Naive B cell (primary cell): Measurements from ENCODE around the gene GABRR2. TPM values are rescaled to one million over a fixed set of nuclear protein-coding genes. Genes with fewer than 3 reads are reported as not detected.

Experiments used
- ATAC-seq, 2 donors: fragments of 150-1000 bp; cut with Tn5 transposase; 2 replicates each; pipeline ENCODE4 v1.10.0; 2021; ENCODE audit warnings: low read depth in 2 of 2, mild to moderate bottlenecking in 2 of 2, moderate library complexity in 2 of 2
- DNase-seq: peaks from one replicate; pipeline ENCODE4 v3.0.0; 2022
- H3K27ac Mint-ChIP-seq, 6 donors: one replicate each; pipeline ENCODE4 v1.8.0; 2020 to 2022; ENCODE audit warnings: mild to moderate bottlenecking in 6 of 6, mixed read lengths in 6 of 6, moderate library complexity in 5 of 6, inconsistent platforms in 2 of 6
- H3K27me3 Mint-ChIP-seq, 3 donors: one replicate each; pipeline ENCODE4 v1.8.0; 2021 to 2022; ENCODE audit warnings: mixed read lengths in 3 of 3, mild to moderate bottlenecking in 1 of 3
- H3K36me3 Mint-ChIP-seq, 2 donors: one replicate each; pipeline ENCODE4 v1.8.0; 2020 to 2022; ENCODE audit warnings: mixed read lengths in 2 of 2, inconsistent platforms in 1 of 2, mild to moderate bottlenecking in 1 of 2
- H3K4me1 Mint-ChIP-seq, 3 donors: one replicate each; pipeline ENCODE4 v1.8.0; 2020 to 2022; ENCODE audit warnings: mixed read lengths in 3 of 3, inconsistent platforms in 1 of 3, mild to moderate bottlenecking in 1 of 3, moderate library complexity in 1 of 3
- H3K4me3 Mint-ChIP-seq, 8 donors: one replicate each; pipeline ENCODE4 v1.8.0; 2020 to 2022; ENCODE audit warnings: mild to moderate bottlenecking in 8 of 8, mixed read lengths in 8 of 8, moderate library complexity in 8 of 8, inconsistent platforms in 2 of 8
- H3K9me3 Mint-ChIP-seq, 7 donors: one replicate each; pipeline ENCODE4 v1.8.0; 2020 to 2022; ENCODE audit warnings: mixed read lengths in 7 of 7, mild to moderate bottlenecking in 5 of 7, inconsistent platforms in 2 of 7, moderate library complexity in 1 of 7
- polyA plus RNA-seq, 6 donors: library from polyadenylated mRNA; unstranded; fragments of 300-500 nt; fragmentation: Illumina TruSeq; gene quantifications; one replicate each; pipeline ENCODE4 v1.2.3, GENCODE V29; 2021; ENCODE audit warnings: low read depth in 6 of 6

GABRR2 gene
- polyA plus RNA-seq: under 1 TPM in 1 of 6 donors, not detected in 5; 0.49 TPM

GRCh38 chr6:89315249-89315885, at the start of gene GABRR2:
TSS of gene GABRR2 (minus strand) at chr6:89315299. CDS start at chr6:89315165, 134 bp downstream.
- H3K27ac Mint-ChIP-seq: peak within 1 kb of the TSS in 2 of 6 donors; percentile 50 to 75
- peaks cover 14 to 33% (median 24%) of the 10 kb centered on the region in 3 donors for H3K4me1 Mint-ChIP-seq
- DNase-seq: no peak
- peaks cover 13 to 20% of the 10 kb centered on the region in 2 donors for H3K36me3 Mint-ChIP-seq
- no peak for ATAC-seq
- H3K9me3 Mint-ChIP-seq: peaks cover 0 to 4% (median 0%) of the 10 kb centered on the region in 7 donors
- no peak within 1 kb of the TSS for H3K4me3 Mint-ChIP-seq
- no peaks in the 10 kb centered on the region for H3K27me3 Mint-ChIP-seq

DNA sequence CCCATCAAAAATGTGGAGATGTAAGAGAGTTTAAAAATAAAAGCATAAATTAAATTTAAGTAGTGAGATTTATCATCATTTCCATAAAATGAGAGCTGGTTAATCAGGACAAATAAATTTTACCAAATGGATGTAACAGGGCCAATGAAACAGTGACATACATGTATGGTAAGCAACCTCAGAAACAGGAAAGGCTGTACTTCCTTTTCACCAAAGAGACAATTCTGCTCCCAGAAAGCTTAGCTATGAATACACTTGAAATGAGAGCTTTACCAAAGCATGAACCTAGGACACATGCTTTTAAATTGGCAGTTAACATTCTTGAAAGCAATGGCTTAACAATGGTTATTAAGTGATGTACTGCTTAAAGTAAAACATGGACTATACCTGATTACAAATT, 49.5 kb upstream of the GABRR2 start:
- no peak overlapping the region for H3K4me3 Mint-ChIP-seq
- ATAC-seq (no peak), DNase-seq (no peak)
- no peaks in the 10 kb centered on the region for H3K36me3 Mint-ChIP-seq
- H3K9me3 Mint-ChIP-seq: peaks cover 0 to 2% (median 0%) of the 10 kb centered on the region in 7 donors
- no peaks in the 10 kb centered on the region for H3K27me3 Mint-ChIP-seq
- peak overlapping the region in 2 of 6 donors; percentile 15 to 51 for H3K27ac Mint-ChIP-seq
- peaks cover 19 to 45% (median 20%) of the 10 kb centered on the region in 3 donors for H3K4me1 Mint-ChIP-seq

- DNase-seq (no peak), ATAC-seq (no peak)
- H3K9me3 Mint-ChIP-seq: peaks cover 0 to 2% (median 0%) of the 10 kb centered on the region in 7 donors
- H3K4me3 Mint-ChIP-seq: no peak overlapping the region
- peaks cover 33 to 61% (median 47%) of the 10 kb centered on the region in 3 donors for H3K4me1 Mint-ChIP-seq
- H3K27ac Mint-ChIP-seq: peak overlapping the region in 2 of 6 donors; percentile 49 to 53
- no peaks in the 10 kb centered on the region for H3K27me3 Mint-ChIP-seq
- H3K36me3 Mint-ChIP-seq: no peaks in the 10 kb centered on the region
Observed at GRCh38 chr6:89361171-89361570, 46.1 kb upstream of the GABRR2 start.

GRCh38 chr6:89360415-89360999, 45.4 kb upstream of the GABRR2 start:
- DNase-seq (no peak), ATAC-seq (no peak)
- Mint-ChIP-seq H3K27me3 (no peaks in the 10 kb centered on the region), H3K4me1 (peaks cover 33 to 61% (median 47%) of the 10 kb centered on the region in 3 donors), H3K27ac (peak overlapping the region; percentile 8 to 61 (median 36)), H3K36me3 (no peaks in the 10 kb centered on the region), H3K9me3 (peaks cover 0 to 2% (median 0%) of the 10 kb centered on the region in 7 donors), H3K4me3 (peak overlapping the region; percentile 2 to 76 (median 32))

DNA sequence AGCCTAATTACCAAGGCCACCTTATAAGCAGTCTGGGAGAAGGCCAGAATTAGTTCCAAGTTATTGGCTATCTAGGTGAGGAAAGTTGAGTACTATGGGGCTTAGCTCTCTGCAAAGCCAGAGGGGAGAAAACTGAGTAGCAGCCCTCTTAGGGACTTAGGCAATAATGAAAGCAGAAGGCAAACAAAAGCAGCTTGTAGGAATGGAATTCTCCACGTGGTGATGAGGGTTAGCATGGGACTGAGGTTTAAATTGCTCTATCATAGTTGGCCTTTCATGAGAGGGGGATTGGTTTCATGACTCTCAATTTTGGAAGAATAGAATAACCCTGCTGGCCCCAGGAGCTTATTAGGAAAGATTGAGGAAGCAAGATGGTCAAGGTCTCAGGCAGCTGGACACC, 44.5 kb upstream of the GABRR2 start:
- Mint-ChIP-seq H3K27me3 (no peaks in the 10 kb centered on the region), H3K4me1 (peaks cover 37 to 60% (median 49%) of the 10 kb centered on the region in 3 donors), H3K27ac (peak overlapping the region in 3 of 6 donors; percentile 49 to 59 (median 54)), H3K4me3 (peak overlapping the region in 2 of 8 donors; percentile 6 to 43), H3K9me3 (peaks cover 0 to 2% (median 0%) of the 10 kb centered on the region in 7 donors), H3K36me3 (no peaks in the 10 kb centered on the region)
- DNase-seq: no peak
- ATAC-seq: no peak

- Mint-ChIP-seq H3K4me3 (peak overlapping the region; percentile 76 to 94 (median 90)), H3K36me3 (no peaks in the 10 kb centered on the region), H3K27me3 (no peaks in the 10 kb centered on the region), H3K4me1 (peaks cover 39 to 69% (median 54%) of the 10 kb centered on the region in 3 donors), H3K27ac (peak overlapping the region; percentile 92 to 97 (median 96)), H3K9me3 (peaks cover 0 to under 1% (median 0%) of the 10 kb centered on the region in 7 donors)
- DNase-seq: peak; percentile 53
- peak; percentile 29 to 54 for ATAC-seq
Observed at GRCh38 chr6:89357390-89357789, 42.3 kb upstream of the GABRR2 start.

DNA sequence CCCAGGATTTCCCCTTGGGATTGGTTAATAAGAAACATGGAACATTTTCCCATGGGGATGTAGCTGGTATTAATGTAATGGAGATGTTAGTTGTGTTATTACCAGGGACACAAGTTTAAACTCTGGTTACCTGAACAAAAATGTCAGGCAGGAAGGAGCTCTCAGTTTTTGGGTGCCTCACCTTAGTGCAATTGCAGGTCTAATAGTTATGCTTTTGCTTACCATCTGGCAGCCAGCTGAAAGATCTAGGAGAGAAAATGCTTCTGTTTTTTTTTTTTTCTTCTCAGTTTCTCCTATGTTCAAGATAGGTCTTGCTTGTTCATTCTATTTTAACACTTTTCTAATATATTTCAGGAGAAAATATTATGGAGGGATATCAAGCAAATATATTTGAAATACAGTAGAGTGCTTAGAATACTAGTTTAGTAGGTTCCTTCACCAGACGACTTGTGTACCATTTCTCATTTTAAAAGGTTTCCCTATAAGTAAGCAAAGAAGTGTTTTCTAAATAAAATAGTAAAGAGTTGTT, 41.6 kb upstream of the GABRR2 start:
- H3K4me1 Mint-ChIP-seq: peaks cover 41 to 72% (median 59%) of the 10 kb centered on the region in 3 donors
- no peaks in the 10 kb centered on the region for H3K27me3 Mint-ChIP-seq

GRCh38 chr6:89355511-89356194, 40.6 kb upstream of the GABRR2 start:
- Mint-ChIP-seq H3K36me3 (no peaks in the 10 kb centered on the region), H3K27ac (peak overlapping the region in 3 of 6 donors; percentile 23 to 57 (median 55)), H3K4me1 (peaks cover 41 to 72% (median 66%) of the 10 kb centered on the region in 3 donors), H3K9me3 (no peaks in the 10 kb centered on the region), H3K4me3 (peak overlapping the region in 3 of 8 donors; percentile 12 to 76 (median 42)), H3K27me3 (no peaks in the 10 kb centered on the region)
- DNase-seq (no peak), ATAC-seq (no peak)

More for the DNA sequence above, 41.6 kb upstream of the GABRR2 start:
- H3K9me3 Mint-ChIP-seq: no peaks in the 10 kb centered on the region
- peak overlapping the region; percentile 76 to 94 (median 90) for H3K4me3 Mint-ChIP-seq
- ATAC-seq (no peak), DNase-seq (no peak)
- no peaks in the 10 kb centered on the region for H3K36me3 Mint-ChIP-seq
- peak overlapping the region; percentile 69 to 97 (median 94) for H3K27ac Mint-ChIP-seq

DNA sequence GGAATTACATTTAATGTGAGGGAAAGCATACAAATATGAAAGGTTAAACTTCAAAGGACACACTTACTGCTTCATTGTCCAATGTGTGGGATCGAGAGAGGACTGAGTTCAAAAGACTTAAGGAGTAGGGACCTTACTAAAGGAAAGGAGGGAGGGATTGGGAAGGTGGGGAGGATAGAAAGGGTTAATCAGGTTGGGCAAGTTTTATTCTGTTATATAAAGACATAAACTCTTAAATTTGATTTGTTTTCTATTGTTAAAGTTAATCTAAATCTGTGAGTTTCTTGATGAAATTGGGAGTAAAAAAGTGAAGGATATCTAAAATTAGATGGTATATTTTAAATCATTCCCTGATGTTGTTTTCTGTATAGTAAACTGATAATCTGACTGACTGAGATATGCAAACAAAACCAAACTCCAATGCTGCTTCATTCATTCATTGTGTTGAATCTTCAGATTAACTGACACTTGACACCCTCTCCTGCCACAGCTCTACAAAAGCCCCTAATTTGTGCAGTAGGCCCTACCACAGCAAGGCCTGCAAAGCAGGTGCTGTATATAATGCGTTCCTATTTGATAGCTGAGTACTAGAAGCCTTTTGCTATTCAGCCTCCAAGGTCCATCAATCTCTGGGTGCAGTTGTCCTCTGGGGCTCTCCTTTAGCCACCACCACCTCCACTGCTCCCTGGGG, 38.7 kb upstream of the GABRR2 start:
- no peak for DNase-seq

GRCh38 chr6:89353118-89353556, 38.0 kb upstream of the GABRR2 start:
- Mint-ChIP-seq H3K9me3 (no peaks in the 10 kb centered on the region), H3K27me3 (no peaks in the 10 kb centered on the region), H3K36me3 (peaks cover 0 to 11% of the 10 kb centered on the region in 2 donors), H3K4me1 (peaks cover 52 to 79% (median 73%) of the 10 kb centered on the region in 3 donors), H3K27ac (peak overlapping the region; percentile 92 to 97 (median 96)), H3K4me3 (peak overlapping the region; percentile 85 to 98 (median 92))
- ATAC-seq: peak; percentile 2 to 18
- DNase-seq: no peak

More for the DNA sequence above, 38.7 kb upstream of the GABRR2 start:
- H3K9me3 Mint-ChIP-seq: no peaks in the 10 kb centered on the region
- peaks cover 49 to 75% (median 71%) of the 10 kb centered on the region in 3 donors for H3K4me1 Mint-ChIP-seq
- no peaks in the 10 kb centered on the region for H3K27me3 Mint-ChIP-seq
- H3K27ac Mint-ChIP-seq: peak overlapping the region; percentile 92 to 97 (median 96)
- H3K36me3 Mint-ChIP-seq: peaks cover 0 to 8% of the 10 kb centered on the region in 2 donors
- H3K4me3 Mint-ChIP-seq: peak overlapping the region; percentile 85 to 98 (median 92)
- no peak for ATAC-seq

DNA sequence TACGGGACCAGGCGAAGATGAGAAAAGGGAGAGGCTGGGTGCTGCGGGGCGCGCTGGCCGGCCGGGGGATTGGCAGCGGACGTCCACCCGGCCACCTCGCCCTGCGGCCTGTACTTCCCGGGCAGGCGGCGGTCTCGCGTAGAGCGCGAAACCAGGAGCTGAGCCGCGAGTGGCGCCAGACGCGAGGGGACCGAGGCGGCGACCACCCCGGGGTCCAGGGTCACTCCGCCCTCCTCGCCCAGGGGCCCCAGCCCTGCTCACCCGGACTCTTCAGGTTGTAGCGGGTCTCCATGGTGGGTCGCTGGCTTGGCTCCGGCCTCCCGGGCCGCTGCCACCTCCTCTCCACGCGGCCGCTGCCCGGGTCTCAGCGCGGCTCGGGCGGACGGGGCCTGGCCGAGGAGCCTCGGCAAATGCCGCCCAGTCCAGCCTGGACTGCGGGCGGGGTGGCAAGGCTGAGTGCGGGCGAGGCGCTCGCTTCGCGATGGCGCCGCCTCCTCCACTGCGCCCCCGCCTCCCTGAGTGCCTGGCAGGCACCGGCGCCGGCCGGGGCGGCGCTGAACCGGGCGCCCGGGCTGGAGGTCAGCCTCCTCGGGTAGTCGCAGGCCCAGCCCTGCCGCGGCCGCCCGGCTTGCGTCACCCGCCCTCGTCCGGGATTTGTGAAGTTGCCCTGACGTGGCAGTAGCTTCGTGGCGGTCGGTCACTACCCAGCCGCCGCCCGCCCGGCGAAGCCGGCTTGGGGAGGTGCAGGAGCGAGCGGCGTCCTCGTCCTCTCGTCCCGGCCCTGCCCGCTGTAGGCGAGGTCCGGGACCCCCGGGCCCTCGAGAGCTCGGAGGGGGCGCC, 37.4 kb upstream of the GABRR2 start, which contains the start of gene UBE2J1:
UBE2J1 (minus strand) TSS at position 445 of the 840 bp plus-strand sequence; CDS start at position 292, 153 bp downstream.
- Mint-ChIP-seq H3K27me3 (no peaks in the 10 kb centered on the region), H3K36me3 (peaks cover 0 to 11% of the 10 kb centered on the region in 2 donors), H3K4me1 (peaks cover 55 to 77% (median 73%) of the 10 kb centered on the region in 3 donors), H3K27ac (peak within 1 kb of the TSS; percentile 93 to 99 (median 97)), H3K9me3 (no peaks in the 10 kb centered on the region), H3K4me3 (peak within 1 kb of the TSS; percentile 93 to 98 (median 98))
- ATAC-seq (peak; percentile 66 to 69), DNase-seq (peak; percentile 79)
